Placental epithelial cell (primary cell): Measurements from ENCODE around the gene TRPM7. TPM values are rescaled to one million over a fixed set of nuclear protein-coding genes. Genes with fewer than 3 reads are reported as not detected.

Experiments used
- small RNA-seq: library from RNA; depleted of rRNA; stranded (forward); fragments of <200 nt; gene quantifications from one replicate; pipeline ENCODE3, GENCODE V24; 2012
- total RNA-seq: library from RNA; depleted of rRNA; stranded (reverse); fragments of >200 nt; gene quantifications from 2 replicates; pipeline ENCODE4 v1.2.3, GENCODE V29; 2012

TRPM7 gene, protein sequence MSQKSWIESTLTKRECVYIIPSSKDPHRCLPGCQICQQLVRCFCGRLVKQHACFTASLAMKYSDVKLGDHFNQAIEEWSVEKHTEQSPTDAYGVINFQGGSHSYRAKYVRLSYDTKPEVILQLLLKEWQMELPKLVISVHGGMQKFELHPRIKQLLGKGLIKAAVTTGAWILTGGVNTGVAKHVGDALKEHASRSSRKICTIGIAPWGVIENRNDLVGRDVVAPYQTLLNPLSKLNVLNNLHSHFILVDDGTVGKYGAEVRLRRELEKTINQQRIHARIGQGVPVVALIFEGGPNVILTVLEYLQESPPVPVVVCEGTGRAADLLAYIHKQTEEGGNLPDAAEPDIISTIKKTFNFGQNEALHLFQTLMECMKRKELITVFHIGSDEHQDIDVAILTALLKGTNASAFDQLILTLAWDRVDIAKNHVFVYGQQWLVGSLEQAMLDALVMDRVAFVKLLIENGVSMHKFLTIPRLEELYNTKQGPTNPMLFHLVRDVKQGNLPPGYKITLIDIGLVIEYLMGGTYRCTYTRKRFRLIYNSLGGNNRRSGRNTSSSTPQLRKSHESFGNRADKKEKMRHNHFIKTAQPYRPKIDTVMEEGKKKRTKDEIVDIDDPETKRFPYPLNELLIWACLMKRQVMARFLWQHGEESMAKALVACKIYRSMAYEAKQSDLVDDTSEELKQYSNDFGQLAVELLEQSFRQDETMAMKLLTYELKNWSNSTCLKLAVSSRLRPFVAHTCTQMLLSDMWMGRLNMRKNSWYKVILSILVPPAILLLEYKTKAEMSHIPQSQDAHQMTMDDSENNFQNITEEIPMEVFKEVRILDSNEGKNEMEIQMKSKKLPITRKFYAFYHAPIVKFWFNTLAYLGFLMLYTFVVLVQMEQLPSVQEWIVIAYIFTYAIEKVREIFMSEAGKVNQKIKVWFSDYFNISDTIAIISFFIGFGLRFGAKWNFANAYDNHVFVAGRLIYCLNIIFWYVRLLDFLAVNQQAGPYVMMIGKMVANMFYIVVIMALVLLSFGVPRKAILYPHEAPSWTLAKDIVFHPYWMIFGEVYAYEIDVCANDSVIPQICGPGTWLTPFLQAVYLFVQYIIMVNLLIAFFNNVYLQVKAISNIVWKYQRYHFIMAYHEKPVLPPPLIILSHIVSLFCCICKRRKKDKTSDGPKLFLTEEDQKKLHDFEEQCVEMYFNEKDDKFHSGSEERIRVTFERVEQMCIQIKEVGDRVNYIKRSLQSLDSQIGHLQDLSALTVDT (N-terminal part only)
- 60.9 and 62.8 TPM in 2 replicates for total RNA-seq

DNA sequence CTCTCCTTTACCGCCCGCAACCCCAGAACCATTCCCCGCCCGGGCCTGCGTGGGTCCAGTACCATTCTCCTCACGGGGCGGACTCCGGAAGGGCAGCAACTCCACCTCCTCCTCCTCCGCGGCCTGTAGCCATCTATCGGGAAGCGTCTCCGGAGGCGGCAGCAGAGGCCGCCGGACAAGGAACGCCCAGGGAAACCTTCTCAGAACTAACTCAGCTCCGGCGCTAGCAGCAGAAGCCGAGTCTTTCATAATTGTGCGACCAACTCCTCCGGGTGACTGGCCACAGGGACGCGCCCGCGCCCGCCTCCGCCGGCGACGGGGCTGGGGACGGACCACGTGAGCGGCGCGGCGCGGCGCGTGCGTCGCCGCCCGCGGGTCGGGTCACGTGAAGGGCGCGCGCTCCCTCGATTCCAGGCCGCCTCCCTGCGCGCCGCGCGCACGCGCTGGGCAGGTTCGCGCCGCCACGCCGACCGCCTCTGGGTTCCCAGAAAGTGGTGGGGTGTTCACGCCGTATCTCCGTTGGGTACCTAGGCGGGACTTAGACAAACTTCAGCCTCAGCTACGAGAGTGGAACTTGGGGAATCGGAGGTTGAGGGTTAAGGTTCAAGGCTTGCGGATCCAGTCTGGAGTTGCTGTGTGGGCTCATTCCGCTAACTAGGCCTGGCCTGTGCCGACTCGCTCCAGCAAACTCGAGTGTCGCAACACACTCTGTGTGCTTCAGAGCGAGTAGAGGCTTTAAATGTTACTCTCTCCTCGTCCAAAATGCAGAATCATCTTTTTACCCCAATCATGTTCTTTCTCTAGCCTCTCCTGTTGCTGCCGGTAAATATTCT, at the start of gene TRPM7:
Gene TRPM7, minus strand, starts transcription at position 329 of the 833 bp plus-strand sequence. Its CDS starts 264 bp downstream, at position 65.

DNA sequence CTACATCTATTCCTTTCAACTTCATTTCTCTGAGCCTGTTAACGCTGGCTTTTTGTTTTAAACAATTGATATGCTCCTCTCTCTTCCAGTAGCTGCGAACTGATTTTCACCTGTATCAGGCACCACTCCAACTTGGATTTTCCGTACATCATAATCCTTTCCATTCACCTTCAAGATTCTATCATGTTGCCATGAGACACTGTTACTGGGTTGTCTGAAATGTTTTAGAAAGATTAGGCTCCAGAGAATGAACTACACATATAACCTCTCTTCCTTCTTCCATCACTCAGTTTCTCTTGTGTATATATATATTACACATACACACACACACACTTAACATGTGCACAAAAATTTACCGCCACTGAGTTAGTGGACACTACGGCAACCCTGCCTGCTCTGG, 140.0 kb downstream of the TRPM7 start, which contains the start of gene USP50:
Gene USP50, minus strand, starts transcription at position 101 of the 400 bp plus-strand sequence. CDS start 141 bp downstream, outside the sequence.

Small RNA genes lying within 50 kb of the gene (small RNA-seq; reads per million reads assigned to genes)
- not detected for gene RN7SL354P

Other genes starting within 250 kb of the TRPM7 start
- not detected in 2 replicates for gene USP50, start 140.1 kb downstream of the TRPM7 start, total RNA-seq
- 38.5 and 122 TPM in 2 replicates for gene SPPL2A, start 78.9 kb upstream of the TRPM7 start, total RNA-seq
- 7.1 and 15.0 TPM in 2 replicates for gene AP4E1, start 221.9 kb upstream of the TRPM7 start, total RNA-seq